ENCODE results near the gene HECTD1. TPM values are rescaled to one million over a fixed set of nuclear protein-coding genes. Genes with fewer than 3 reads are reported as not detected.
"Not testable (repeated sequence)": the region's sequence is repeated elsewhere in the genome, so short reads cannot be mapped to it uniquely, and the experiment has no call there.

The HECTD1 gene
- total RNA-seq, 4 donors from 2014 or later = 188 to 251 (median 201) TPM

DNA sequence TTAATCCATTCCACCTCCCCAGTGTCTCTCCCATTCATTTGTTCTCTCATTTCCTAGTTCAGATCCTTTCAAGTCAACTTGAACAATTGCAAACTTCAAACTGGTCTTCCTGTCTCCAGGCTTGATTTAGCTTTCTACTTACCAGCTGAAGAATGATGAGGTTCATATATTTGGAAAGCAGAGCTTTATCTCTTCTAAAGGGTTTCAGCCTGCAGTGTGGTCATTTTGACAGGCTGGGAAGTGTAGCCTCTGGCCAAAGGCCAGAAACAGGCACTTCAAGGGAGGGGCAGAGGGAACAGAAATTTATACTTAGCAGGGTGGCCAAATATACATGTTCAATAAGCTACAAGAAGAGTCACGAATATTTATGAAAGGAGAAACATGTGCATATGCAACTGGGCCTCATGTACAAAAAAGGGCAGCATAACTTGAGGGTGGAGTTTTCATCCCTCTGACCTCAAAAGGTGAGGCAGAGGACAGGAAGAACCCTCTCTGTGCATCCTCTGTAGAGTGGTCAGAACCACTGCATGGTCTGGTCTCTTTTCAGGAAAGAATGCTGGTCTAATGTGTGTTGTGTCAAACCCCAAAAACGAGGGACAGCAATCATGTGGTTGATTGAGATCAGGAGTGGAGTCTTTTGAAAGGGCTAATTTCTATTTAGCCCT is 34.0 kb upstream of the HECTD1 start:
- intact Hi-C loops (cut with DNase I; ENCODE audit: low total_unique reads) = no loop called here
- TF ChIP-seq, protein P1, sequence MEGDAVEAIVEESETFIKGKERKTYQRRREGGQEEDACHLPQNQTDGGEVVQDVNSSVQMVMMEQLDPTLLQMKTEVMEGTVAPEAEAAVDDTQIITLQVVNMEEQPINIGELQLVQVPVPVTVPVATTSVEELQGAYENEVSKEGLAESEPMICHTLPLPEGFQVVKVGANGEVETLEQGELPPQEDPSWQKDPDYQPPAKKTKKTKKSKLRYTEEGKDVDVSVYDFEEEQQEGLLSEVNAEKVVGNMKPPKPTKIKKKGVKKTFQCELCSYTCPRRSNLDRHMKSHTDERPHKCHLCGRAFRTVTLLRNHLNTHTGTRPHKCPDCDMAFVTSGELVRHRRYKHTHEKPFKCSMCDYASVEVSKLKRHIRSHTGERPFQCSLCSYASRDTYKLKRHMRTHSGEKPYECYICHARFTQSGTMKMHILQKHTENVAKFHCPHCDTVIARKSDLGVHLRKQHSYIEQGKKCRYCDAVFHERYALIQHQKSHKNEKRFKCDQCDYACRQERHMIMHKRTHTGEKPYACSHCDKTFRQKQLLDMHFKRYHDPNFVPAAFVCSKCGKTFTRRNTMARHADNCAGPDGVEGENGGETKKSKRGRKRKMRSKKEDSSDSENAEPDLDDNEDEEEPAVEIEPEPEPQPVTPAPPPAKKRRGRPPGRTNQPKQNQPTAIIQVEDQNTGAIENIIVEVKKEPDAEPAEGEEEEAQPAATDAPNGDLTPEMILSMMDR (IDR thresholded peaks at IDR 0.05) = no peak
- TF ChIP-seq POLR2A (IDR thresholded peaks at IDR 0.05) = no peak
- 49 to 54% methylated on average over 2 of the region's 2 CpGs for WGBS, 2 donors
- H3K4me3 ChIP-seq (ENCODE audit: low read depth, poor library complexity, severe bottlenecking) = no peak overlapping the region
- peak in 1 of 2 donors; percentile 39 for DNase-seq (ENCODE audit: low spot score in 2 of 2)

DNA sequence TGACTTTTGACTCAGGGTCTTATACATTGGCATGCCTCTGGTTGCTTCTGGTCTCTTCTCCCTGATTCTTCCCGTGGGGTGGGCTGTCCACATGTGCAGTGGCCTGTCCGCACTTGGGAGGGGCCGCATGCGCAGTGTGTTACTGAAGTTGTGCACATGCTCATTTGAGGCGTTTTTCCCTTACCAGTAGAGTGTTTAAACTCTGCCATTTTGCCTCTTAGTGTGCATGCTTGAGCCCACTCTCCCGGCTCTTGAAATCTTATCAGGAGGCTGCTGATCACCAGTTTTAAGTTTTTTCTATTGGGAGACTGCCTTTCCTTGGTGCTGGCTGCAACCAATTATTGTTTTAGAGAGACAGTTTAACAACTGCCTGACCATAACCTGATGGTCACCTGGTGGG is 32.1 kb upstream of the HECTD1 start:
- intact Hi-C loops (cut with DNase I; ENCODE audit: low total_unique reads) = no loop called here
- DNase-seq (ENCODE audit: low spot score in 2 of 2) = peak in 1 of 2 donors; percentile 43
- WGBS, 2 donors = 90 to 92% methylated on average over 6 of the region's 6 CpGs
- TF ChIP-seq POLR2A (IDR thresholded peaks at IDR 0.05) = no peak
- TF ChIP-seq, protein P1 (IDR thresholded peaks at IDR 0.05) = no peak
- H3K4me3 ChIP-seq (ENCODE audit: low read depth, poor library complexity, severe bottlenecking) = no peak overlapping the region

DNA sequence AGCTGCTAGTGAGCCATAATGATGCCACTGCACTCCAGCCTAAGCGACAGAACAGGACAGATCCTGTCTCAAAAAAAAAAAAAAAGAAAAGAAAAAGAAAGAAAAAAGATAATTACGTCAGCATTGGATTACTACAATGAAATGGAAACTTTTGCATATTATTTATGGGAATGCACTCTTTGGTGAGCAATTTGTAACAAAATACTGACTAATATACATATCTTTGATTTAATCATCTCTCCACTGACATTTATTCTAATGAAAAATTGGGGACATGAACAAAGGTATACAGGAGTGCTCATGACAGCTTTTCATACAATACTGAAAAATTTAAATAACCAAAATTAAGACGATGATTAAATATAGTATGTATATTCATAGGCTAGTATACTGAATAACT is 27.9 kb upstream of the HECTD1 start:
- WGBS, 2 donors = 85 to 91% methylated on average over 3 of the region's 3 CpGs
- no peak for TF ChIP-seq POLR2A (IDR thresholded peaks at IDR 0.05)
- TF ChIP-seq, protein P1 (IDR thresholded peaks at IDR 0.05) = no peak
- DNase-seq (ENCODE audit: low spot score in 2 of 2) = no peak
- no peak overlapping the region for H3K4me3 ChIP-seq (ENCODE audit: low read depth, poor library complexity, severe bottlenecking)
- intact Hi-C loops (cut with DNase I; ENCODE audit: low total_unique reads) = no loop called here

DNA sequence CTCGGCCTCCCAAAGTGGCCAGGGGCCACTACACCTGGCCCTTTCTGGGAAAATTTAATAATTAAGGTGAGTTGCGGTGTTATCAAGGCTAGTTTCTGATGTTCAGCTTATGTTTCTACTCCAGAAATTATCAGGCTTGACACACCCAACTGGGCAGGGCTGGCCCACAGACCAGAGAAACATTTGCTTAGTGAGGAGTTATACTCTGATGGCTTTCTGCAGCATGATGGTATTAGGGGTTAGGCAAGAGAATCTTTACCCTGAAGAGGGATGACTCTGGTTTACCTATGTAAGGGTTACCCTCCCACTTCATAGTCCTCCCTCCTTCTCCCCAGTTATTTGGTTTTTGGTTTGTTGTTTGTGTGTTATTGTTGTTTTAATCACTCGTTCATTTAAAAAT is 24.5 kb upstream of the HECTD1 start:
- peak in 1 of 2 donors; percentile 77 for DNase-seq (ENCODE audit: low spot score in 2 of 2)
- 78 to 86% methylated on average over 3 of the region's 3 CpGs for WGBS, 2 donors
- intact Hi-C loops (cut with DNase I; ENCODE audit: low total_unique reads) = no loop called here
- TF ChIP-seq POLR2A (IDR thresholded peaks at IDR 0.05) = no peak
- TF ChIP-seq, protein P1 (IDR thresholded peaks at IDR 0.05) = no peak
- H3K4me3 ChIP-seq (ENCODE audit: low read depth, poor library complexity, severe bottlenecking) = no peak overlapping the region

DNA sequence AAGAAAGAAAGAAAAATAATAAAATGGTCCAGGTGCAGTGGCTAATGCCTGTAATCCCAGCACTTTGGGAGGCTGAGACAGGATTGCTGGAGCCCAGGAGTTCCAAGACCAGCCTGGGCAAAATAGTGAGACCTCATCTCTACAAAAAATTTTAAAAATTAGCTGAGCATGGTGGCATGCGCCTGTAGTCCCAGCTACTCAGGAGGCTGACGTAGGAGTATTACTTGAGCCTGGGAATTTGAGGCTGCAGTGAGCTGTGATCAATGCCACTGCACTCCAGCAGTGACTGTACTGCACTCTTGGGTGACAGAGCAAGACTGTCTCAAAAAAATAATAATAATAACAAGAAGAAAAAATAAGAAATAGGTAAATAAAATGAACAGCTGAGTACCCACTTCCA is 23.7 kb upstream of the HECTD1 start:
- WGBS, 2 donors = 96% methylated on average over 2 of the region's 2 CpGs
- peak in 1 of 2 donors; percentile 25 for DNase-seq (ENCODE audit: low spot score in 2 of 2)
- intact Hi-C loops (cut with DNase I; ENCODE audit: low total_unique reads); H3K4me3 ChIP-seq (ENCODE audit: low read depth, poor library complexity, severe bottlenecking): not testable (repeated sequence)

DNA sequence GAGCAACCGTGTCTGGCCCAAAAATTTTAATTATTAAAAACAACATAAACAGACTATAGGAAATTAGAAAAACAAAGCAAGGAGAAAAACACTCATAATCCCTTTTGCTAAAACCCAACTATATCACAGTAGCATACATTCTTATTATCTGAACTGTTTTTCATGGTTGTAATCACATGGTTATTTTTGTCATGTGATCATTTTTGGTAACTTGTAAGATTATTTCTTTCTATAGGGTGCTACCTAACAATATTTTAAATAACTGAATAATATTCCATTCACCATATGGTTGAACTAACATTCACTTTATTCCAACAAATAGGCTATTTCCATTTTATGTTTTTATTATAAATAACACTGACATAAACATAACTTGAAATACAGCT is 23.0 kb upstream of the HECTD1 start:
- TF ChIP-seq, protein P1 (IDR thresholded peaks at IDR 0.05) = no peak
- TF ChIP-seq POLR2A (IDR thresholded peaks at IDR 0.05) = no peak
- intact Hi-C loops (cut with DNase I; ENCODE audit: low total_unique reads) = no loop called here
- H3K4me3 ChIP-seq (ENCODE audit: low read depth, poor library complexity, severe bottlenecking) = no peak overlapping the region
- WGBS, 2 donors = 81% methylated on average over 1 of the region's 1 CpG
- no peak for DNase-seq (ENCODE audit: low spot score in 2 of 2)

Measured in lower leg skin (tissue), 4 donors.